ENCODE data around the gene TCP11.
"Not testable (repeated sequence)": the region's sequence is repeated elsewhere in the genome, so short reads cannot be mapped to it uniquely, and the experiment has no call there.

Gene TCP11

DNA sequence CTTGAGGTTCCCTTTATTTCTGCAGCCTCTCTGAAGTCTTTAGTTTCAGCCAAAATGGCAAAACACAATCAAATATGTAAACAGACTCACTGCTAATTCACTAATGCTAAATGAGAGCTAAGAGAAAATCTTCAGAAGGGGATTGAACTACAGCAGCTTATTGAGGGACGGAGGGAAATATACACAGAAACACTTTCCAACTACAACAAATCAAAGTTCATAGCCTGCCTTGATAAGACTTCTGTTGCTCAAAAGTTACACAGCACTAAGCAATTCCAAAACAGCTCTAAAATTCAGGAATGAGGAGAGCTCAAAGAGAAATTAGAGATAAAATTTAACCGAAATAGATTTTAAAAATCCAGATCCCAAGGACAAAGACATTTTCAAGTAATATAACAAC, 1.7 kb downstream of the TCP11 start:
- ATAC-seq: no peak
- TF ChIP-seq RARB (CRISPR knock-in tag; IDR thresholded peaks at IDR 0.05): no peak
- no peak for TF ChIP-seq SNAI2 (CRISPR knock-in tag; IDR thresholded peaks at IDR 0.05)
- TF ChIP-seq, protein P1, sequence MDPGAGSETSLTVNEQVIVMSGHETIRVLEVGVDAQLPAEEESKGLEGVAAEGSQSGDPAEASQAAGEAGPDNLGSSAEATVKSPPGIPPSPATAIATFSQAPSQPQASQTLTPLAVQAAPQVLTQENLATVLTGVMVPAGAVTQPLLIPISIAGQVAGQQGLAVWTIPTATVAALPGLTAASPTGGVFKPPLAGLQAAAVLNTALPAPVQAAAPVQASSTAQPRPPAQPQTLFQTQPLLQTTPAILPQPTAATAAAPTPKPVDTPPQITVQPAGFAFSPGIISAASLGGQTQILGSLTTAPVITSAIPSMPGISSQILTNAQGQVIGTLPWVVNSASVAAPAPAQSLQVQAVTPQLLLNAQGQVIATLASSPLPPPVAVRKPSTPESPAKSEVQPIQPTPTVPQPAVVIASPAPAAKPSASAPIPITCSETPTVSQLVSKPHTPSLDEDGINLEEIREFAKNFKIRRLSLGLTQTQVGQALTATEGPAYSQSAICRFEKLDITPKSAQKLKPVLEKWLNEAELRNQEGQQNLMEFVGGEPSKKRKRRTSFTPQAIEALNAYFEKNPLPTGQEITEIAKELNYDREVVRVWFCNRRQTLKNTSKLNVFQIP (CRISPR knock-in tag; IDR thresholded peaks at IDR 0.05; ENCODE audit: borderline replicate concordance, low read depth): no peak
- no peak for TF ChIP-seq TCF4 (CRISPR knock-in tag; IDR thresholded peaks at IDR 0.05; ENCODE audit: borderline replicate concordance)
- TF ChIP-seq OSR1 (CRISPR knock-in tag; IDR thresholded peaks at IDR 0.05): no peak
- no peak for TF ChIP-seq PPARA (CRISPR knock-in tag; IDR thresholded peaks at IDR 0.05; ENCODE audit: borderline replicate concordance)

DNA sequence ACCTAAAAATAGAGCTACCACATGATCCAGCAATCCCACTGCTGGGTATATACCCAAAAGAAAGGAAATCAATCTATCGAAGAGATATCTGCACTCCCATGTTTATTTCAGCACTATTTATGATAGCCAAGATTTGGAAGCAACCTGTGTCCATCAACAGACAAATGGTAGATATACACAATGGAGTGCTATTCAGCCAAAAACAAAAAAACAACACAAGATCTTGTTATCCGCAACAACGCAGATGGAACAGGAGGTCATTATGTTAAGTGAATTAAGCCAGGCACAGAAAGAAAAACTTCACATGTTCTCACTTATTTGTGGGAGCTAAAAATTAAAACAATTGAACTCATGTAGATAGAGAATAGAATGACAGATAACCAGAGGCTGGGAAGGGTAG, 2.9 kb downstream of the TCP11 start:
- ATAC-seq: not testable (repeated sequence)

DNA sequence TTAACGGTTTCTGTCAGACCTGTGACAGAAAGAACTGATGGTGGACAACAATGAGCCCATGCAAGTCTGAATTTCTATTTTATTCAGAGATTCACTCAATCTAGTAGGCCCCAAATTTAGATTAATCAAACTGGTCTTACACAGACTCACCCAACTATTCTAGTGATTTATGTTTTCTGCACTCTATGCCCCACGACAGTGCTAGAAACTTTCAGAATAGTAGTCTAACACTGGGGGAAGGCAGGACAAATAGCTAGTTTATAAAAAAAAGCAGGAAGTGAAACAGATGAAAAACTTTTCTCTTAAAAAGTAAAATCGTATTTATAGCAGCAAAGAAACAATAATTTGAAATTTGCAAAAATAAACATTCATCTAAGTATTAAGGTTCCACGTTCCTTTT, 5.0 kb downstream of the TCP11 start:
- TF ChIP-seq OSR1 (CRISPR knock-in tag; IDR thresholded peaks at IDR 0.05) (no peak), RARB (CRISPR knock-in tag; IDR thresholded peaks at IDR 0.05) (no peak), TOX (CRISPR knock-in tag; IDR thresholded peaks at IDR 0.05; ENCODE audit: borderline replicate concordance) (no peak), TCF4 (CRISPR knock-in tag; IDR thresholded peaks at IDR 0.05; ENCODE audit: borderline replicate concordance) (no peak), SNAI2 (CRISPR knock-in tag; IDR thresholded peaks at IDR 0.05) (no peak), CSDC2 (CRISPR knock-in tag; IDR thresholded peaks at IDR 0.05) (no peak), ZNF565 (CRISPR knock-in tag; conservative IDR thresholded peaks at IDR 0.05; ENCODE audit: low read depth) (no peak), BACH2 (CRISPR knock-in tag; IDR thresholded peaks at IDR 0.05; ENCODE audit: borderline replicate concordance) (no peak), ZNF8 (CRISPR knock-in tag; IDR thresholded peaks at IDR 0.05) (no peak), ARNTL (CRISPR knock-in tag; IDR thresholded peaks at IDR 0.05; ENCODE audit: borderline replicate concordance, low read depth) (no peak), PPARA (CRISPR knock-in tag; IDR thresholded peaks at IDR 0.05; ENCODE audit: borderline replicate concordance) (no peak)
- TF ChIP-seq, protein P2, sequence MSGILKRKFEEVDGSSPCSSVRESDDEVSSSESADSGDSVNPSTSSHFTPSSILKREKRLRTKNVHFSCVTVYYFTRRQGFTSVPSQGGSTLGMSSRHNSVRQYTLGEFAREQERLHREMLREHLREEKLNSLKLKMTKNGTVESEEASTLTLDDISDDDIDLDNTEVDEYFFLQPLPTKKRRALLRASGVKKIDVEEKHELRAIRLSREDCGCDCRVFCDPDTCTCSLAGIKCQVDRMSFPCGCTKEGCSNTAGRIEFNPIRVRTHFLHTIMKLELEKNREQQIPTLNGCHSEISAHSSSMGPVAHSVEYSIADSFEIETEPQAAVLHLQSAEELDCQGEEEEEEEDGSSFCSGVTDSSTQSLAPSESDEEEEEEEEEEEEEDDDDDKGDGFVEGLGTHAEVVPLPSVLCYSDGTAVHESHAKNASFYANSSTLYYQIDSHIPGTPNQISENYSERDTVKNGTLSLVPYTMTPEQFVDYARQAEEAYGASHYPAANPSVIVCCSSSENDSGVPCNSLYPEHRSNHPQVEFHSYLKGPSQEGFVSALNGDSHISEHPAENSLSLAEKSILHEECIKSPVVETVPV (CRISPR knock-in tag; IDR thresholded peaks at IDR 0.05): no peak
- TF ChIP-seq, protein P1 (CRISPR knock-in tag; IDR thresholded peaks at IDR 0.05; ENCODE audit: borderline replicate concordance, low read depth): no peak
- TF ChIP-seq, protein P3, sequence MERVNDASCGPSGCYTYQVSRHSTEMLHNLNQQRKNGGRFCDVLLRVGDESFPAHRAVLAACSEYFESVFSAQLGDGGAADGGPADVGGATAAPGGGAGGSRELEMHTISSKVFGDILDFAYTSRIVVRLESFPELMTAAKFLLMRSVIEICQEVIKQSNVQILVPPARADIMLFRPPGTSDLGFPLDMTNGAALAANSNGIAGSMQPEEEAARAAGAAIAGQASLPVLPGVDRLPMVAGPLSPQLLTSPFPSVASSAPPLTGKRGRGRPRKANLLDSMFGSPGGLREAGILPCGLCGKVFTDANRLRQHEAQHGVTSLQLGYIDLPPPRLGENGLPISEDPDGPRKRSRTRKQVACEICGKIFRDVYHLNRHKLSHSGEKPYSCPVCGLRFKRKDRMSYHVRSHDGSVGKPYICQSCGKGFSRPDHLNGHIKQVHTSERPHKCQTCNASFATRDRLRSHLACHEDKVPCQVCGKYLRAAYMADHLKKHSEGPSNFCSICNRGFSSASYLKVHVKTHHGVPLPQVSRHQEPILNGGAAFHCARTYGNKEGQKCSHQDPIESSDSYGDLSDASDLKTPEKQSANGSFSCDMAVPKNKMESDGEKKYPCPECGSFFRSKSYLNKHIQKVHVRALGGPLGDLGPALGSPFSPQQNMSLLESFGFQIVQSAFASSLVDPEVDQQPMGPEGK (CRISPR knock-in tag; IDR thresholded peaks at IDR 0.05; ENCODE audit: borderline replicate concordance): no peak
- TF ChIP-seq, protein P4, sequence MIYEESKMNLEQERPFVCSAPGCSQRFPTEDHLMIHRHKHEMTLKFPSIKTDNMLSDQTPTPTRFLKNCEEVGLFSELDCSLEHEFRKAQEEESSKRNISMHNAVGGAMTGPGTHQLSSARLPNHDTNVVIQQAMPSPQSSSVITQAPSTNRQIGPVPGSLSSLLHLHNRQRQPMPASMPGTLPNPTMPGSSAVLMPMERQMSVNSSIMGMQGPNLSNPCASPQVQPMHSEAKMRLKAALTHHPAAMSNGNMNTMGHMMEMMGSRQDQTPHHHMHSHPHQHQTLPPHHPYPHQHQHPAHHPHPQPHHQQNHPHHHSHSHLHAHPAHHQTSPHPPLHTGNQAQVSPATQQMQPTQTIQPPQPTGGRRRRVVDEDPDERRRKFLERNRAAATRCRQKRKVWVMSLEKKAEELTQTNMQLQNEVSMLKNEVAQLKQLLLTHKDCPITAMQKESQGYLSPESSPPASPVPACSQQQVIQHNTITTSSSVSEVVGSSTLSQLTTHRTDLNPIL (CRISPR knock-in tag; IDR thresholded peaks at IDR 0.05; ENCODE audit: low read depth): no peak
- TF ChIP-seq, protein P5, sequence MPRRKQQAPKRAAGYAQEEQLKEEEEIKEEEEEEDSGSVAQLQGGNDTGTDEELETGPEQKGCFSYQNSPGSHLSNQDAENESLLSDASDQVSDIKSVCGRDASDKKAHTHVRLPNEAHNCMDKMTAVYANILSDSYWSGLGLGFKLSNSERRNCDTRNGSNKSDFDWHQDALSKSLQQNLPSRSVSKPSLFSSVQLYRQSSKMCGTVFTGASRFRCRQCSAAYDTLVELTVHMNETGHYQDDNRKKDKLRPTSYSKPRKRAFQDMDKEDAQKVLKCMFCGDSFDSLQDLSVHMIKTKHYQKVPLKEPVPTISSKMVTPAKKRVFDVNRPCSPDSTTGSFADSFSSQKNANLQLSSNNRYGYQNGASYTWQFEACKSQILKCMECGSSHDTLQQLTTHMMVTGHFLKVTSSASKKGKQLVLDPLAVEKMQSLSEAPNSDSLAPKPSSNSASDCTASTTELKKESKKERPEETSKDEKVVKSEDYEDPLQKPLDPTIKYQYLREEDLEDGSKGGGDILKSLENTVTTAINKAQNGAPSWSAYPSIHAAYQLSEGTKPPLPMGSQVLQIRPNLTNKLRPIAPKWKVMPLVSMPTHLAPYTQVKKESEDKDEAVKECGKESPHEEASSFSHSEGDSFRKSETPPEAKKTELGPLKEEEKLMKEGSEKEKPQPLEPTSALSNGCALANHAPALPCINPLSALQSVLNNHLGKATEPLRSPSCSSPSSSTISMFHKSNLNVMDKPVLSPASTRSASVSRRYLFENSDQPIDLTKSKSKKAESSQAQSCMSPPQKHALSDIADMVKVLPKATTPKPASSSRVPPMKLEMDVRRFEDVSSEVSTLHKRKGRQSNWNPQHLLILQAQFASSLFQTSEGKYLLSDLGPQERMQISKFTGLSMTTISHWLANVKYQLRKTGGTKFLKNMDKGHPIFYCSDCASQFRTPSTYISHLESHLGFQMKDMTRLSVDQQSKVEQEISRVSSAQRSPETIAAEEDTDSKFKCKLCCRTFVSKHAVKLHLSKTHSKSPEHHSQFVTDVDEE (CRISPR knock-in tag; IDR thresholded peaks at IDR 0.05): no peak

More for the DNA sequence above, 5.0 kb downstream of the TCP11 start:
- ATAC-seq: no peak
